HG02798 (cell line): ENCODE data around the gene C1orf53.
"Not testable (repeated sequence)": the region's sequence is repeated elsewhere in the genome, so short reads cannot be mapped to it uniquely, and the experiment has no call there.

Experiments
- ATAC-seq: cut with Tn5 transposase; IDR thresholded peaks from one replicate; pipeline ENCODE4 v1.9.1; 2021; ENCODE audit warnings: mild to moderate bottlenecking; ENCODE audit not compliant: unreplicated experiment, poor library complexity

Gene C1orf53

DNA sequence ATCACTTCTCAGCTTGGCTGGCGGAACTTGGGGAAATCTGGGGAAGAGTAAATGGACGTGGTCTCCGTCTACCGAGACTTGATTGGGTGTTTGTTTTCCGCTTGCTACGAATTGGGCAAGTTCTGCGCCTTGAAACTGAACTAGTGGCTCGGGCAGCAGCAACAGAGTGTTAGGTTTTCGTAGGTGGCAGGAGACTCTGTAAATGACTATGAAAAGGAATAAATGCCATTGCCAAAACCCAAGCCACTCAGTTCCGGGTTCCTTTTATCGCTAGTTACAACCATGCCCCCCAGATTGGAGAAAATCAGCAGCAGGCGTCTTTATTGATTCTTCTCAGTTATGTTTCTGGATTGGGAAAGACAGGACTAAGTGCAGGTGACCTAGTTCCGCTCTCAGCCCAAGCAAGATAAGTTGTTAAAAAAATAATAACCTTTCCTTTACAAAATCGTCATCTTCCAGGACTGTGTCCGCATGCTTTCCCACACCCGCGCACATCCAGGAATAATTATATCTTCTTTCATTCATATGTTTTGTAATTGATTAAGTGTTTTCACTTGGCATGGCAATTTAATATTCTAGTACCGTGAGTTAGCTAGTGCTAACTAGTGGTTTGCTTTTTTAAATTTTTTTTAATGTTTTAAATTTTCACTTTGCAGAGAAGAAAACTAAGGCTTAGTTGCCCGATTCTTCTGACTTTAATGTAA lies 18.1 kb downstream of the C1orf53 start:
- no peak for ATAC-seq

DNA sequence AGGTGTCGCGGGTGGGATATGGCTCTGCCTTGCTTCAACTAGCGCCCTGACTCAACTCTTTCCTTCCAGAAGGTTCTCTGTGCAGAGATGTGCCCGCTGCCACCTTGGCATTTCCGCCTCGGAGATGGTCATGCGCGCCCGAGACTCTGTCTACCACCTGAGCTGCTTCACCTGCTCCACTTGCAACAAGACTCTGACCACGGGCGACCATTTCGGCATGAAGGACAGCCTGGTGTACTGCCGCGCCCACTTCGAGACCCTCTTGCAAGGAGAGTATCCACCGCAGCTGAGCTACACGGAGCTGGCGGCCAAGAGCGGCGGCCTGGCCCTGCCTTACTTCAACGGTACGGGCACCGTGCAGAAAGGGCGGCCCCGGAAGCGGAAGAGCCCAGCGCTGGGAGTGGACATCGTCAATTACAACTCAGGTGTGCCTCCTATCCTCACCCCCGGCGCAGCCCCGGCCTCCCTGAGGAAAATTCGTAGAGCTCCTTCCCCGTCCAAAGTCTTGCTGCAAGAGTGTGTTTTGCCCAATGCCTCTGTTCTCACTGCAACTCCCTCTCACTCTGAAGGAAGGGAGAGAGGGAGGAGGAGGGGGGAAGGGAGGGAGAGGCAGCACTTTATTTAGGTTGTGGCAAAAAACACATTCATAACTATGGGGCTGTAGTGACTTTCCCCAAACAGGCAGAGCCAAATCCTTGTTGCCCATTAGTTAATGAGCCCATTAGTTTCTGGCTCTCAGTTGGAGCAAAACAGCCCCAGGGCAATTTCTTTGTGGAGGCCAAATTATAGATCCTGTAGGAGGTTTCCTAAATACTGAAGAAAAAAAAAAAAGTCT lies 19.0 kb downstream of the C1orf53 start:
- no peak for ATAC-seq

DNA sequence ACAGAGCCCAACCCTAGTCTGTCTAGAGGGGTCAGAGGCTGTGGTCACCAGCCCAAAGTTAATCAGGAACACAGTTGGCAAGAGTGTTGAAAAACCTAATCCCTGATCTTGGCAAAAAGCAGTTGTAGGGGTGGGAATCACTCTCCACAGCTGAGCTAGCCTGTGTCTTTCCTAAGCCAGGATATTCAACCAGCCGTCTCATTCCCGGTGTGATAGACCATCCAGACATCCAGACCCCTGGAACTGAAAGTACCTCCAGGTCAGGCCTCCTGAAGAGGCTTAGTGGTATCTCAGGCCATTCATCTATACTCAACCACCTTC lies 19.6 kb downstream of the C1orf53 start:
- ATAC-seq, result no peak

DNA sequence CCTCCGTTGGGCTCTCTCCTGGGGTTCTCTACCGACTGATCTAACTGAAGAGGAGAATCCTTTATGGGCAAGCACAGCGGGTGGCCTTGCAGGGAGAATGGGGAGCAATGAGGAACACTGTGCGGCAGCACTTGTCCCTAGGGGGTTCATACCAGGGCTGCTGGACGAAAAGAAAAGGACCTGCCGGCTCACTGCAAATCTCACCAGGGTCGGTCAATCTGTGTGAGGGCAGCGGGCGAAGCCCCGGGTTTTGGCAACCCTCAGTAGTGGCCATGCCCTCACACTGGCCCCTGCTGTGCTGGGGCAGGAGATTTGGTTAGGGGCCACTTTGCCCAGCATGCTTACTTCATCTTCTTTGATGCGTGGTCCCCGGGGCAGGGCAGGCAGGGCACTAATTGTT lies 20.6 kb downstream of the C1orf53 start:
- no peak for ATAC-seq

DNA sequence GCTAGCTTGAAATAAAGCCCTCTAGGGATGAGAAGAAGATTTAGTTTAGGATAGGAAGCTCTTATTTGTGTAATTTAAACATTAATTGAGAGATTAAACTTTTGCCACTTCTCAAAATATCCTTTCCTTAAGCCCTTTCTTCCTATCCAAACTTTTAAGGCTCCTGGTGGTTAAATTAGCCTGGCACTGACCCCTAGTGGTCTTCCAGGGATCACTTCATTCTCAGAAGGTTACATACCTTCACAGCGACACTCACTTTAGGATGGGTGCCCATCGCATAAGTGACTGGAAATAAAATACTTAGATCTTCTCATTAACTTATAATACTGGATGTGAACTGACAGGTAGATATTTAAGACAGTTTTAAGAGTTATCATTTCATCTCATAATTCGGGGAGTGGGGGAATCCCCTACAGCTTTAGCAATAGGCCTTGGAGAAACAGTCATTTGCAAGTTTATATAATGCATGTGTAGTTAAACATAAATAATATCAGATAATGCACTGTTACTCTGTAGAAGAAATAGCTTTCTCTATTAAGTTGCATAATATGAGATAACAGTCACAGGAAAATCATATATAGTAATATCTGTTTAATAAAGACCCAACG lies 22.2 kb downstream of the C1orf53 start:
- peak; percentile 80 for ATAC-seq

DNA sequence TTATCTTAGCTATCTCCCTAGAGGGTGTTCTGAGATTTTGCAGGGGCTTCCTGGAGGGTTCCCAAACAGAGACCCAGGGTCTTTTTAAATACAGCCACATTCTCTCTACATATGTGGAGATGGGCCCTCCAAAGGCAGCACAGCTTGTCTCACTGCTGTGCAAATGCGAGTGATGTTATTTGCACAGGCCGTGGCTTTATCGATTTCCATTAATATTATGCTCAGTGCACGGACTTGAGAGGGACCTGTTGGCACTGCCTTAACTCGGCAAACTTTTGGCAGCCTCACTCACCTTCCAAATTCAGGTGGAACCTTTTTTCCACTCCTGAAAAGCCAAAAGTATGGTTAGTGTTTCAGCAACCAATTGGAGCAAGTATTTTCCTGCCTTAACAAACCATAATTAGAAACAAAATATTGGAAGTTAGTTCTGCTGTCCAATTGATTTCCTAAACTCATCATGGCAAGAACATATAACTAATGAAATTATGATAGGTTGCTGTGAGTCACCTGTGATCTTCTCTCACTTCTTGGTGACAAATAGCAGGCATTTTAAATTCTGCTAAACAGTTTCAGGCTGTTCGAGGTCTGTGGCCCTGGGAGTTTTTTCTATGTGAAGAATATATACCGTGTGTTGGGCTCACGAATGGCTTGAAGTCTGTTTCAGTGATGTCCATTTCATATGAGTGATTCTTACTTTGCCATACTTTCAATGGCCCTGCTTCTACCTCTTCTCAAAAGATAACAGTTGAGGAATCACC lies 25.7 kb downstream of the C1orf53 start:
- no peak for ATAC-seq

DNA sequence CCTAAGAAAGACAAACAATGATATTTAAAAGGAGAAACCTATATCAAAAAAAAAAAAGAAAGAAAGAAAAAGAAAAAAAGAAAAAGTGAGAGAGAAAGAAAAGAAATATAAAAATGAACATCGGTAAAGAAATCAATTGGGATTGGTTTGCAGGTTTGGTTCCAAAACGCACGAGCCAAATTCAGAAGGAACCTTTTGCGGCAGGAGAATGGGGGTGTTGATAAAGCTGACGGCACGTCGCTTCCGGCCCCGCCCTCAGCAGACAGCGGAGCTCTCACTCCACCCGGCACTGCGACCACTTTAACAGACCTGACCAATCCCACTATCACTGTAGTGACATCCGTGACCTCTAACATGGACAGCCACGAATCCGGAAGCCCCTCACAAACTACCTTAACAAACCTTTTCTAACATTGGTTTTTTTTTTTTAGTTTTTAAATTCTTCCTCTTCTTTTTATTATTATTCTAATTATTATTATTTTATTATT lies 26.5 kb downstream of the C1orf53 start:
- peak; percentile 70 for ATAC-seq

DNA sequence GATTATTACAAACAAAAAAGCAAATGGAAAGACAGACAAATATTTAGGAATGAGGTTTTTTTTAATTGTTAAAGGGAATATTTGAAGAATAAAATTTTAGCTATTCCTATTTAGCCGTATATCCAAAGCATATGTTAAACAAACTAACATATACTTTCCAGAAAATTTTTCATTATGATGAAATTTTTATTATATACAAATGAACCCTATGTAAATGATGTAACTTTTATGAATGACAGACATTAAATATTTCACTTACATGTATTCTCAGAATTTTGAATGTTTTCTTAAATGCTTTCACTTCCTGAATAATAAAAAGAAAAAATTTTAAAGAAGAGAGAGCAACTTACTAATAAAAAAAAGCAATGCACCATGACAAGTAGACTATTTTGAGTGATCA lies 30.6 kb downstream of the C1orf53 start:
- no peak for ATAC-seq

DNA sequence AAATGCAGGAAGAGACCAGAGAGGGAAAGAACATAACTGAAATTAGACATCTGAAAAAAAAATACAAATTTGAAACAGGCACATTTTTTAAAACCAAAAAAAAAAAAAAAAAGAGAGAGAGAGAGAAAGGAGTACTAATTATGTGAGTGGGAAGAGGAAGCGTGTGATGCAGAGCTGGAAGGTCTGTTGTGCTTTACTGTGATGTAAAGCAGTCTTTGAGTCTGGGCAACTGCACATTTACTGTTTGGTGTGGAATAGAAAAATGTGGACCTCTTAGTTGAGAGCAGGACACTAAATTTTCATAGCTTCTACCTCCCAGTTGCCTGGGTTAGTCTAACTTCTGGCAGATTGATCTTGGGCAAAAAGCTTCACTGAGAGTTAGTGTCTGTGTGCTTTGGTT lies 31.2 kb downstream of the C1orf53 start:
- ATAC-seq, result no peak

DNA sequence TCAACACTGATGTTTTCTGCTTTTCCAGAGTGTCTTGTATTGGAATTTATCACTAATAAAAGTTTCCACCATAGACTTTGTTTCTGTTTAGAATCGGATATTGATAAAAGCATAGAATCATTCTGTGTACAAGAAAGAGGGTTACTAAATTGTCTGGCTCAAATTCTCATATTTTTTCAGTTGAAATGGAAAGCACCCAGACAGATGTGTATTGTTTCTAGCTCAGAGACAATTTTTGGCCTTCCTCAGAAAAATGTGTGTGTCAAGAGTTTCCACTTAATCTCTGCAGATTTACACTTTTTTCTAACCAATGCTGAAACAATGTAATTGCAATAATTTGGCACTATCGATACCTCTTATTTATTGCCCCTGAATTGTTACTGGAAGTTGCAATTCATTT lies 35.0 kb downstream of the C1orf53 start:
- no peak for ATAC-seq

DNA sequence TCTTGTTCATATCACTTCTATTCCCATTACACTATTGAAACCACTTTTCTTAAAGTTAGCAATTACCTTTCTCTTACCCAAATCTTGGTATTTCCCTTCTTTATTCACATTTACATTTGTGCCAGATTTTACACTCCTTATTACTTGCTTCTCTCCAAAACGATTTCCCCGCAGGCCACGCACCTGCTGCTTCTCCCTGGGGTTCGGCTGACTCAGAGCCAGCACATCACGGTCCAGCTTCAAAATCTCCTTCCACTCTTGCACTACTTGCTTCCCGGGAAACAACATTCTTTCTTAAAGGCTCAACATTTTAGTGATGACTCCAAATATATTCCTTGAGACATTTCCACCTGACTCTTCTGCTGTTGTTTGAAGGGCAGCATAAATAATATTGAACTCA lies 35.5 kb downstream of the C1orf53 start:
- ATAC-seq, result no peak

DNA sequence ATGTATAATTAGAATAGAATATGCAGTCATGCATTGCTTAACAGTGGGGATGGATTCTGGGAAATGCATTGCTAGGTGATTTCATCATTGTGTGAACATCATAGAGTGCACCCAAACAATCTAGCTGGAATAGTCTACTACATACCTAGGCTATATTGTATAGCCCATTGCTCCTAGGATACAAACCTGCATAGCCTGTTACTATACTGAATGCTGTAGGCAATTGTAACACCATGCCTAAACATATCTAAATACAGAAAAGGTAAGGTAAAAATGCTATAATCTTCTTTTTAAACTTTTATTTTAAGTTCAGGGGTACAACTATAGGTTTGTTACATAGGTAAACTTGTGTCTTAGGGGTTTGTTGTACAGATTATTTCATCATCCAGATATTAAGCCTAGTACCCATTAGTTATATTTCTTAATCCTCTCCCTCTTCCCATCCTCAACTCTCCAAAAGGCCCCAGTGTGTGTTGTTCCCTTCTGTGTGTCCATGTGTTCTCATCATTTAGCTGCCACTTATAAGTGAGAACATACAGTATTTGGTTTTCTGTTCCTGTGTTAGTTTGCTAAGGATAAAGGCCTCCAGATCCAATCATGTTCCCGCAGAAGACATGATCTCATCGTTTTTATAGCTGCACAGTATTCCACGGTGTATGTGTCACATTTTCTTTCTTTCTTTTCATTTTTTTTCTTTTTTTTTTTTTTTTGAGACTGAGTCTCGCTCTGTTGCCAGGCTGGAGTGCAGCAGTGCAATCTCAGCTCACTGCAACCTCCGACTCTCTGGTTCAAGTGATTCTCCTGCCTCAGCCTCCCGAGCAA lies 36.9 kb downstream of the C1orf53 start:
- ATAC-seq, result not testable (repeated sequence)

DNA sequence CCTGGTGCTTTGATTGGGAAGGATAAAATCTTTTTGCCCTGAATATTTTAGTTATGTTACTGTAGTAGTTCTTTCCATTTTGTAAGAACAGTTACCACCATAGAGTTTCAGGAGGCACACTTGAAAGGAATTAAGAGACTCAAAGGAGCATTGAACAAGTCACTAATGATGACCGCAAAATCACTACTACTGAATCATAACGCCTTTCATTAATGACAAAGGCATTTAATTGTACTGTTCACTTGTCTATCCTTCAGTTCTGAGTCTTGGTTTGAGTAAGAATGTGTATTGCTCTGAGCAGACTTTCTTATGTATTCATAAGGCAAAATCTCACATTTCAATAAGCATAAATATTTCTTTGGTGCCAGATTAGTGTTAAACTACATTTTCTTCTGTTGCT lies 39.6 kb downstream of the C1orf53 start:
- no peak for ATAC-seq

DNA sequence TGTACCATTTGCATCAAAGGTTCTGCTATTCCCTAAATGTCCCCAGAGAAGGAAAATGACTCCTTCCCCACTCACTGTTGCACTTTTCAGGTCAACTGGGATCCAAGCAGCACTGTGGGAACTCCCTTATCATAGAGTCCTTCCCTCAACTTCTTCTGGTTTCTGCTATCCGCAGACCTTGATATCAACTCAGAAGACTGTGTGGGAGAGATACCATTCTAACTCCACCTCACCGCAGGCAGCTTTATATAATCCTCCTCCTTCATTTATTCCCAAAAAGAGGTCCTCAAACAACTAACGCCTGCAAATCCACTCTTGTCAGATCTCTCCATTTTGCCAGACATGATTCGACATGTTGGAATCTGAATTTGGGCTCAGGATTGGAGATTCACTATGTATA lies 42.1 kb downstream of the C1orf53 start:
- no peak for ATAC-seq

DNA sequence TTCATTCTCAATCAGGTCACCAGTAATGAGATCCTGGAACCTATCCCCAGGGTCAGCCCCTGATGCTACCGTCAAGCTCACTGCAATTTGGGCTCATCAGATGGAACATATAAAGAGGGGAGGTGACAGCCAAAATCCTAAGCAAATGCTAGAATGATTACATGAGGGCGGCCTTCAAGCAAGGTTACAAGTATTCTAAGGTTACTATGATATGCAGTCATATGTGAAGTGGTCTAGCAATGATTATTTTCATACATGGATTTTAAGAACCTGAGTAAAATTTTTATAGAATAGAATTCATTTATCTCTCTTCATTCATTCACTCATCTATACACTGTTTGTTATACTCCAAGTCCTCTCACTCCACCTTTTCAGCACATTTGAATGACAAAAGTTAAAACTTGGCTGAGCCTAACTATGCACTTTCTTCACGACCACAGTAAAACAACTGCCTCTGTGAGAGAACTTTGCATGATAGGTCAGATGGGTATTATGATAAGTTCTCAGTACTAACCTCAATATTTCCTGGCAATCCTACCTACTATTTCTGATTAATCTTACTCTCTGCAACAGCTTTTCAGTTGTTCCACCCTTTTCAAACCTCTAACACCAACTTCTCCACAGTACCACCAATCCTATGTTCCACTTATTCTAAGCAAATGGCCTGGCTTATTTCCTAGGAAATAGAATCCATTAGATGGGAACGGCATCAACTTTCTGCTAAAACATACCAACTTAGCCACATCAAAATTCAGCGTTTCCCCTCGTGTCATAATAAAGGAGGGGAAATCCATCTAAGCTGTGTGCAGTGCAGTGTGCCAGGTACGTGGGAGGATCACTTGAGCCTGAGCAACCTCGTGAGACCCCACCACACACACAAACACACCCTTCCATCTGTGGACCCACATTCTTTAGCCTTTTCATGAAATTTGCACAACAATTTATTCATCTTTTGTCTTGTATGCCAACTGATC lies 46.8 kb downstream of the C1orf53 start:
- no peak for ATAC-seq

DNA sequence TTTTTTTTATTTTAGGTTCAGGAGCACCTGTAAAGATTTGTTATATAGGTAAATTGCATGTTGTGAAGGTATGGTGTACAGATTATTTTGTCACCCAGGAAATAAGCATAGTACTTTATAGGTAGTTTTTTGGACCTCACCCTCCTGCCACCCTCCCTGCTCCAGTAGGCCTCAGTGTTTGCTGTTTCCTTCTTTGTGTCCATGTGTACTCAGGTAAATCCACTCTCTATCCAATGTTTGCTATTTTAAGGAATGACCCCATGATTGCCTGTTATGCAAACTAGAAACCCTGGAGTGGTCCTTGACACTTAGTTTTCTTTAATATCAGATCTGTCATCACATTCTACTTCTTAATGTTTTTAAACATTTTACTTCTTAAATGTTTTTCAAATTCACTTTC lies 48.7 kb downstream of the C1orf53 start:
- no peak for ATAC-seq

DNA sequence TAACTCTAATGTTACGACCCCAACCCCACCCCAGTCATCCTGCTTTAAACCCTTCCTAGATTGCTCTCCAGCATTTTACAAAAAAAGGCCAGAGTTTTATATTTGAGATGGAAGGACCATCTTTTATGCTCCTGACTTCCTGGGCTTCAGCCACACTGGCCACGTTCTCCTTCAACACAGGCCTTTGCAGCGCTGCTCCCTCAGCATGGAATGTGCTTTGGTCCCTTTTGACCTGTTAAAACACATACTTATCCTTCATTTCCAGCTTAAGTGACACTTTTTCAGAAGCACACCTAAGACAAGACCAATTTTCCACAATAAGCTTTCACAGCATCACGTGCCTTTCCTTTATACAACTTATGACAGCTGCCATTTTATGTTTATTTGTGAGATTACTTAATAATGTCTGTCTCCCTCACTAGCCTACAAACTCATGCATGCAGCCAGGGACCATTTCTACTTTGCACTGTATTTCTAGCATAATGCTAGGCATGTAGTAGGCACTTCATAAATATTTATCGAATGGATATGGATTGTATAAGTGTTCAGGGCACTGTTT lies 49.3 kb downstream of the C1orf53 start:
- ATAC-seq, result no peak

DNA sequence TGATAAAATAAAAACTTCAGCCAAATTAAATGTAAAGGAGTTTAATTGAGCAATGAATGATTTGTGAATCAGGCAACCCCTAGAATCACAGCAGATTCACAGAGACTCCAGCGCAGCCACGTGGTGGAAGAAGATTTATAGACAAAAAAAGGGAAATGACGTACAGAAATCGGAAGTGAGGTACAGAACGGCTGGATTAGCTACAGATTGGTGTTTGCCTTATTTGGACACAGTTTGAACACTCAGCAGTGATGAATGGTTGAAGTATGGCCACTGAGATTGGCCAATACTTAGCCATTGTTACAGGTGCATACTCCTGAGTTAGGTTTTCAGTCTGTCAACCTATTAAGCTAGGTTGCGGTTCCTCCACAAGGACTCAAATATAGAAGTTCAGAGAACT lies 51.0 kb downstream of the C1orf53 start:
- not testable (repeated sequence) for ATAC-seq
